ENCODE data around the gene HMGCS1.

DNA sequence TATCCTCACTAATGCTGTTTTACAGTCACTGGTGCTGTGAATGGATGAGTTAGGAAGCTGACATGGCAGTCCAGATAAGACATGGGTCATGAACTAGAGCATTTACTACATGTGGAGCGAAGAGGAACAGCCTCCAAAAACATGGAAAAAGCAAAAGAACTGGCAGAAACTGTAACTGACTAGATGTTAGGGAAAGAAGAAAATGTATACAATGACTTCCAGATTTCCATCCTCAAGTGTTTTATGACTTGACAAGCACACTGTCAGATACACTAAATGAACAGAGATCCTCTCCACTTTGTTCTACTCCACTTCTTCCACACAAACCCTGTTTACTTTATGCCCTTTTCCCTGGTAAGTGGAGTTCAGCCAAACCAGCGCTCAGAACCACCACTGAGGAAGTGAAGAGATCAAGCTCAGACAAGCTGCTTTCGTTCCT, 11.5 kb downstream of the HMGCS1 start:
- no peak for TF ChIP-seq POLR2AphosphoS5 (IDR thresholded peaks at IDR 0.05)
- TF ChIP-seq, protein P1, sequence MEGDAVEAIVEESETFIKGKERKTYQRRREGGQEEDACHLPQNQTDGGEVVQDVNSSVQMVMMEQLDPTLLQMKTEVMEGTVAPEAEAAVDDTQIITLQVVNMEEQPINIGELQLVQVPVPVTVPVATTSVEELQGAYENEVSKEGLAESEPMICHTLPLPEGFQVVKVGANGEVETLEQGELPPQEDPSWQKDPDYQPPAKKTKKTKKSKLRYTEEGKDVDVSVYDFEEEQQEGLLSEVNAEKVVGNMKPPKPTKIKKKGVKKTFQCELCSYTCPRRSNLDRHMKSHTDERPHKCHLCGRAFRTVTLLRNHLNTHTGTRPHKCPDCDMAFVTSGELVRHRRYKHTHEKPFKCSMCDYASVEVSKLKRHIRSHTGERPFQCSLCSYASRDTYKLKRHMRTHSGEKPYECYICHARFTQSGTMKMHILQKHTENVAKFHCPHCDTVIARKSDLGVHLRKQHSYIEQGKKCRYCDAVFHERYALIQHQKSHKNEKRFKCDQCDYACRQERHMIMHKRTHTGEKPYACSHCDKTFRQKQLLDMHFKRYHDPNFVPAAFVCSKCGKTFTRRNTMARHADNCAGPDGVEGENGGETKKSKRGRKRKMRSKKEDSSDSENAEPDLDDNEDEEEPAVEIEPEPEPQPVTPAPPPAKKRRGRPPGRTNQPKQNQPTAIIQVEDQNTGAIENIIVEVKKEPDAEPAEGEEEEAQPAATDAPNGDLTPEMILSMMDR (IDR thresholded peaks at IDR 0.05; ENCODE audit: poor library complexity, severe bottlenecking): no peak
- TF ChIP-seq, protein P2, sequence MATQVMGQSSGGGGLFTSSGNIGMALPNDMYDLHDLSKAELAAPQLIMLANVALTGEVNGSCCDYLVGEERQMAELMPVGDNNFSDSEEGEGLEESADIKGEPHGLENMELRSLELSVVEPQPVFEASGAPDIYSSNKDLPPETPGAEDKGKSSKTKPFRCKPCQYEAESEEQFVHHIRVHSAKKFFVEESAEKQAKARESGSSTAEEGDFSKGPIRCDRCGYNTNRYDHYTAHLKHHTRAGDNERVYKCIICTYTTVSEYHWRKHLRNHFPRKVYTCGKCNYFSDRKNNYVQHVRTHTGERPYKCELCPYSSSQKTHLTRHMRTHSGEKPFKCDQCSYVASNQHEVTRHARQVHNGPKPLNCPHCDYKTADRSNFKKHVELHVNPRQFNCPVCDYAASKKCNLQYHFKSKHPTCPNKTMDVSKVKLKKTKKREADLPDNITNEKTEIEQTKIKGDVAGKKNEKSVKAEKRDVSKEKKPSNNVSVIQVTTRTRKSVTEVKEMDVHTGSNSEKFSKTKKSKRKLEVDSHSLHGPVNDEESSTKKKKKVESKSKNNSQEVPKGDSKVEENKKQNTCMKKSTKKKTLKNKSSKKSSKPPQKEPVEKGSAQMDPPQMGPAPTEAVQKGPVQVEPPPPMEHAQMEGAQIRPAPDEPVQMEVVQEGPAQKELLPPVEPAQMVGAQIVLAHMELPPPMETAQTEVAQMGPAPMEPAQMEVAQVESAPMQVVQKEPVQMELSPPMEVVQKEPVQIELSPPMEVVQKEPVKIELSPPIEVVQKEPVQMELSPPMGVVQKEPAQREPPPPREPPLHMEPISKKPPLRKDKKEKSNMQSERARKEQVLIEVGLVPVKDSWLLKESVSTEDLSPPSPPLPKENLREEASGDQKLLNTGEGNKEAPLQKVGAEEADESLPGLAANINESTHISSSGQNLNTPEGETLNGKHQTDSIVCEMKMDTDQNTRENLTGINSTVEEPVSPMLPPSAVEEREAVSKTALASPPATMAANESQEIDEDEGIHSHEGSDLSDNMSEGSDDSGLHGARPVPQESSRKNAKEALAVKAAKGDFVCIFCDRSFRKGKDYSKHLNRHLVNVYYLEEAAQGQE (IDR thresholded peaks at IDR 0.05; ENCODE audit: borderline replicate concordance): no peak
- no peak for TF ChIP-seq SMC3 (conservative IDR thresholded peaks at IDR 0.05; ENCODE audit: poor library complexity)
- TF ChIP-seq EZH2 (IDR thresholded peaks at IDR 0.05; ENCODE audit: borderline replicate concordance, insufficient read depth, low read length, poor library complexity, severe bottlenecking): no peak
- no peak for TF ChIP-seq MXI1 (conservative IDR thresholded peaks at IDR 0.05; ENCODE audit: poor library complexity, severe bottlenecking)
- TF ChIP-seq TAF1 (IDR thresholded peaks at IDR 0.05; ENCODE audit: low read depth): no peak
- no peak for TF ChIP-seq RAD21 (conservative IDR thresholded peaks at IDR 0.05)
- no peak for TF ChIP-seq EP300 (conservative IDR thresholded peaks at IDR 0.05; ENCODE audit: poor library complexity, severe bottlenecking)

All from neural cell (in vitro differentiated cells).